K562 (cell line): ENCODE measurements around the gene PCDHGA12. TPM values are rescaled to one million over a fixed set of nuclear protein-coding genes. Genes with fewer than 3 reads are reported as not detected.
"Not testable (repeated sequence)": the region's sequence is repeated elsewhere in the genome, so short reads cannot be mapped to it uniquely, and the experiment has no call there.

ENCODE experiments used
- ATAC-seq: fragments of 200-7000 bp; cut with Tn5 transposase; 3 replicates; pipeline ENCODE4 v1.9.1; 2020; ENCODE audit warnings: moderate library complexity
- BruUV-seq: library from RNA; stranded (reverse); fragments of 400-500 nt; replicated peaks from 2 replicates; lab custom pipeline; 2021; lab: Mats Ljungman, UMichigan
- CTCF ChIA-PET: fragments of 300-600 bp; formaldehyde crosslinking; extraction: SDS; loops from one replicate; lab custom pipeline; 2021; ENCODE audit warnings: low intra/inter-chr PET ratio; lab: Yijun Ruan, JAX
- POLR2A ChIA-PET: fragments of 300-600, 350-650 bp; sonication (Branson Sonifier 250); formaldehyde crosslinking; extraction: SDS; loops from one replicate; lab custom pipeline; 2021; ENCODE audit warnings: antibody characterized with exemption, inconsistent platforms; lab: Yijun Ruan, JAX
- DNase-seq, 4 experiments: peaks; one replicate each; pipeline versions ENCODE4 v3.0.0 to v3.0.0-alpha.2; 2011 to 2018; ENCODE audit warnings: low spot score in 3 of 4, mixed read lengths in 3 of 4; ENCODE audit errors: extremely low read depth in 1 of 4
- FAIRE-seq: peaks from 2 replicates; lab custom pipeline; 2011; peaks lifted over from hg19 to GRCh38; lab: Jason Lieb, UNC
- H2AFZ ChIP-seq: 2 replicates; pipeline ENCODE4 v1.6.0; 2011; ENCODE audit warnings: low read depth, low read length, control low read depth, inconsistent platforms
- H3K27ac ChIP-seq: fragments of 200-600 bp; 3 replicates; pipeline ENCODE4 v1.8.0; 2011; ENCODE audit warnings: low read depth, mild to moderate bottlenecking, control low read depth, inconsistent platforms, low read length, moderate library complexity, mixed read lengths; ENCODE audit errors: extremely low read depth
- H3K27me3 ChIP-seq, 2 experiments: fragments of 300-600 bp in 1 of 2; 2 replicates in 1 of 2; 3 replicates in 1 of 2; pipeline versions ENCODE4 v1.6.0 to v1.8.0; 2011; ENCODE audit warnings: inconsistent platforms in 2 of 2, low read length in 2 of 2, mild to moderate bottlenecking in 1 of 2, mixed read lengths in 1 of 2, moderate library complexity in 1 of 2; ENCODE audit not compliant: control insufficient read depth in 2 of 2, insufficient read depth in 2 of 2
- H3K36me3 ChIP-seq: fragments of 300-600 bp; 3 replicates; pipeline ENCODE4 v1.8.0; 2011; ENCODE audit warnings: mild to moderate bottlenecking, low read length, inconsistent platforms; ENCODE audit not compliant: control insufficient read depth, insufficient read depth
- H3K4me1 ChIP-seq, 2 experiments: fragments of 200-600 bp in 1 of 2; replicated peaks in 1 of 2; 2 replicates in 1 of 2; 3 replicates in 1 of 2; pipeline versions ENCODE4 v1.5.1 to v1.8.0; 2011; ENCODE audit warnings: inconsistent platforms in 2 of 2, low read length in 2 of 2, mild to moderate bottlenecking in 1 of 2, mixed read lengths in 1 of 2, moderate library complexity in 1 of 2; ENCODE audit not compliant: control insufficient read depth in 2 of 2, insufficient read depth in 2 of 2
- H3K4me2 ChIP-seq: 2 replicates; pipeline ENCODE4 v1.6.1; 2011; ENCODE audit warnings: low read length, control low read depth, inconsistent platforms, mixed read lengths; ENCODE audit not compliant: insufficient read depth
- H3K4me3 ChIP-seq: fragments of 200-600 bp; sonication (generic), shearing (Covaris generic); 2 replicates; pipeline ENCODE4 v1.5.1; 2016; ENCODE audit warnings: control low read depth, inconsistent platforms
- H3K79me2 ChIP-seq: fragments of 200-600 bp; 3 replicates; pipeline ENCODE4 v1.8.0; 2011; ENCODE audit warnings: low read length, inconsistent platforms; ENCODE audit not compliant: control insufficient read depth, insufficient read depth
- H3K9ac ChIP-seq, 2 experiments: 2 replicates each; pipeline versions ENCODE4 v1.6.0 to v1.6.1; 2011; ENCODE audit warnings: low read depth in 2 of 2, low read length in 2 of 2, control low read depth in 1 of 2, inconsistent platforms in 1 of 2, mild to moderate bottlenecking in 1 of 2, mixed read lengths in 1 of 2; ENCODE audit not compliant: insufficient read depth in 1 of 2
- H3K9me1 ChIP-seq: one replicate; pipeline ENCODE4 v1.6.0; 2011; ENCODE audit warnings: inconsistent platforms, mild to moderate bottlenecking, low read length, moderate library complexity; ENCODE audit not compliant: control insufficient read depth, insufficient read depth
- H3K9me3 ChIP-seq: replicated peaks from 2 replicates; pipeline ENCODE4 v1.5.1; 2011; ENCODE audit warnings: low read depth, low read length, inconsistent platforms; ENCODE audit not compliant: control insufficient read depth, insufficient read depth
- H4K20me1 ChIP-seq: replicated peaks from 2 replicates; pipeline ENCODE4 v1.6.1; 2011; ENCODE audit warnings: low read length, inconsistent platforms, mixed read lengths; ENCODE audit not compliant: control insufficient read depth, insufficient read depth
- WGBS: fragments of 100-300 bp; shearing (Covaris generic); methylation state at CpG from one replicate; pipeline ENCODE4 v1.1.6; 2016; ENCODE audit warnings: low coverage, mixed read lengths; ENCODE audit not compliant: insufficient coverage; ENCODE audit errors: missing lambda C conversion rate; 5-methylcytosine and 5-hydroxymethylcytosine counted together
- in situ Hi-C: fragments of 300-500 bp; cut with MboI; formaldehyde crosslinking; loops from 4 replicates; pipeline ENCODE4 v1.15.0; 2018; ENCODE audit warnings: inconsistent platforms, mixed read lengths
- intact Hi-C: fragments of 100-400 bp; cut with micrococcal nuclease; formaldehyde crosslinking; loops from 2 replicates; pipeline ENCODE4 v1.14.2; 2022
- polyA plus RNA-seq, 8 experiments: library from polyadenylated mRNA; depleted of rRNA in 4 of 8; stranded (reverse) in 5 of 8; unstranded in 3 of 8; fragments of >200 nt; fragmentation: Nextera tagmentation in 2 of 8; fragmentation: Illumina TruSeq in 1 of 8; extraction: Ambion mirVana in 2 of 8; extraction: Trizol in 1 of 8; gene quantifications; 2 replicates each; pipeline versions ENCODE4 v1.2.1 to v1.2.3, GENCODE V29; 2011 to 2014; ENCODE audit warnings: inconsistent platforms in 1 of 8, missing spikeins in 1 of 8
- total RNA-seq, 7 experiments: library from RNA; depleted of rRNA in 6 of 7; stranded (reverse); fragments of >200 nt in 6 of 7; fragmentation: Illumina TruSeq in 2 of 7; extraction: Trizol in 2 of 7; gene quantifications; 2 replicates each; pipeline versions ENCODE4 v1.2.1 to v1.2.3, GENCODE V29; 2011 to 2021; ENCODE audit warnings: low replicate concordance in 1 of 7
- TF ChIP-seq, protein P1 (sequence below), 2 experiments: fragments of 450-650 bp; formaldehyde crosslinking in 1 of 2; IDR thresholded peaks; 2 replicates each; pipeline versions ENCODE4 v1.4.0 to v1.6.1; 2014 to 2020; ENCODE audit warnings: mild to moderate bottlenecking in 2 of 2, borderline replicate concordance in 1 of 2, low read depth in 1 of 2

PCDHGA12 gene
- total and polyA plus RNA-seq, 9 of the 15 experiments (the other 6 are each of a cell fraction or from before 2014, with no cell fraction given), result 0.03 TPM; not detected in 8

DNA sequence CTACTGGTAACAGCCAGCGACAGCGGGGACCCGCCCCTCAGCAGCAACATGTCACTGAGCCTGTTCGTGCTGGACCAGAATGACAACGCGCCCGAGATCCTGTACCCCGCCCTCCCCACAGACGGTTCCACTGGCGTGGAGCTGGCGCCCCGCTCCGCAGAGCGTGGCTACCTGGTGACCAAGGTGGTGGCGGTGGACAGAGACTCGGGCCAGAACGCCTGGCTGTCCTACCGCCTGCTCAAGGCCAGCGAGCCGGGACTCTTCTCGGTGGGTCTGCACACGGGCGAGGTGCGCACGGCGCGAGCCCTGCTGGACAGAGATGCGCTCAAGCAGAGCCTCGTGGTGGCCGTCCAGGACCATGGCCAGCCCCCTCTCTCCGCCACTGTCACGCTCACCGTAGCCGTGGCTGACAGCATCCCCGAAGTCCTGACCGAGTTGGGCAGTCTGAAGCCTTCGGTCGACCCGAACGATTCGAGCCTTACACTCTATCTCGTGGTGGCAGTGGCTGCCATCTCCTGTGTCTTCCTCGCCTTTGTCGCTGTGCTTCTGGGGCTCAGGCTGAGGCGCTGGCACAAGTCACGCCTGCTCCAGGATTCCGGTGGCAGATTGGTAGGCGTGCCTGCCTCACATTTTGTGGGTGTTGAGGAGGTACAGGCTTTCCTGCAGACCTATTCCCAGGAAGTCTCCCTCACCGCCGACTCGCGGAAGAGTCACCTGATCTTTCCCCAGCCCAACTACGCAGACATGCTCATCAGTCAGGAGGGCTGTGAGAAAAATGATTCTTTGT, 35.7 kb upstream of the PCDHGA12 start:
- FAIRE-seq, ATAC-seq, H2AFZ ChIP-seq, H3K79me2 ChIP-seq, BruUV-seq, H3K4me2 ChIP-seq, intact Hi-C loops, H3K36me3 ChIP-seq, H4K20me1 ChIP-seq, POLR2A ChIA-PET, CTCF ChIA-PET, H3K4me3 ChIP-seq, DNase-seq, H3K27ac ChIP-seq, H3K9me1 ChIP-seq, in situ Hi-C loops, H3K9ac ChIP-seq, H3K9me3 ChIP-seq: not testable (repeated sequence)
- TF ChIP-seq, protein P1, sequence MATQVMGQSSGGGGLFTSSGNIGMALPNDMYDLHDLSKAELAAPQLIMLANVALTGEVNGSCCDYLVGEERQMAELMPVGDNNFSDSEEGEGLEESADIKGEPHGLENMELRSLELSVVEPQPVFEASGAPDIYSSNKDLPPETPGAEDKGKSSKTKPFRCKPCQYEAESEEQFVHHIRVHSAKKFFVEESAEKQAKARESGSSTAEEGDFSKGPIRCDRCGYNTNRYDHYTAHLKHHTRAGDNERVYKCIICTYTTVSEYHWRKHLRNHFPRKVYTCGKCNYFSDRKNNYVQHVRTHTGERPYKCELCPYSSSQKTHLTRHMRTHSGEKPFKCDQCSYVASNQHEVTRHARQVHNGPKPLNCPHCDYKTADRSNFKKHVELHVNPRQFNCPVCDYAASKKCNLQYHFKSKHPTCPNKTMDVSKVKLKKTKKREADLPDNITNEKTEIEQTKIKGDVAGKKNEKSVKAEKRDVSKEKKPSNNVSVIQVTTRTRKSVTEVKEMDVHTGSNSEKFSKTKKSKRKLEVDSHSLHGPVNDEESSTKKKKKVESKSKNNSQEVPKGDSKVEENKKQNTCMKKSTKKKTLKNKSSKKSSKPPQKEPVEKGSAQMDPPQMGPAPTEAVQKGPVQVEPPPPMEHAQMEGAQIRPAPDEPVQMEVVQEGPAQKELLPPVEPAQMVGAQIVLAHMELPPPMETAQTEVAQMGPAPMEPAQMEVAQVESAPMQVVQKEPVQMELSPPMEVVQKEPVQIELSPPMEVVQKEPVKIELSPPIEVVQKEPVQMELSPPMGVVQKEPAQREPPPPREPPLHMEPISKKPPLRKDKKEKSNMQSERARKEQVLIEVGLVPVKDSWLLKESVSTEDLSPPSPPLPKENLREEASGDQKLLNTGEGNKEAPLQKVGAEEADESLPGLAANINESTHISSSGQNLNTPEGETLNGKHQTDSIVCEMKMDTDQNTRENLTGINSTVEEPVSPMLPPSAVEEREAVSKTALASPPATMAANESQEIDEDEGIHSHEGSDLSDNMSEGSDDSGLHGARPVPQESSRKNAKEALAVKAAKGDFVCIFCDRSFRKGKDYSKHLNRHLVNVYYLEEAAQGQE (IDR thresholded peaks at IDR 0.05; ENCODE audit: borderline replicate concordance), result peak; percentile 31; the same call in 1 of the 2 replicates
- TF ChIP-seq, protein P1 (CRISPR knock-in tag; IDR thresholded peaks at IDR 0.05; ENCODE audit: low read depth), result not testable (repeated sequence)
- H3K27me3 ChIP-seq, result peaks cover 0 to 26% of the 10 kb centered on the region in 2 experiments; a peak in 3 of 5 replicates
- WGBS, result 11% methylated on average over 34 of the region's 53 CpGs
- peaks cover 0 to 14% of the 10 kb centered on the region in 2 experiments; a peak in 1 of 5 replicates for H3K4me1 ChIP-seq
